HG03135 (cell line): Measurements from ENCODE around the gene RNF182.
"Not testable (repeated sequence)": the region's sequence is repeated elsewhere in the genome, so short reads cannot be mapped to it uniquely, and the experiment has no call there.

Source experiments
- ATAC-seq: cut with Tn5 transposase; IDR thresholded peaks from one replicate; pipeline ENCODE4 v1.9.1; 2021; ENCODE audit warnings: mild to moderate bottlenecking, moderate library complexity; ENCODE audit not compliant: unreplicated experiment

RNF182 gene

GRCh38 chr6:13924949-13925881 lies at the start of gene RNF182:
Gene RNF182 (plus strand): TSS chr6:13924952. CDS start chr6:13977120, 52,168 bp downstream.
- no peak for ATAC-seq

- no peak for ATAC-seq
Measured at GRCh38 chr6:13877051-13877450, 47.7 kb upstream of the RNF182 start.

- ATAC-seq = not testable (repeated sequence)
Measured at GRCh38 chr6:13880061-13880663, 44.6 kb upstream of the RNF182 start.

GRCh38 chr6:13881621-13882165 lies 43.1 kb upstream of the RNF182 start:
- no peak for ATAC-seq

GRCh38 chr6:13883966-13884365 lies 40.8 kb upstream of the RNF182 start:
- no peak for ATAC-seq

- ATAC-seq = no peak
Measured at GRCh38 chr6:13884397-13884796, 40.4 kb upstream of the RNF182 start.

GRCh38 chr6:13885601-13886000 lies 39.2 kb upstream of the RNF182 start:
- ATAC-seq = no peak

GRCh38 chr6:13886949-13887348 lies 37.8 kb upstream of the RNF182 start:
- no peak for ATAC-seq

- no peak for ATAC-seq
Measured at GRCh38 chr6:13892017-13892645, 32.6 kb upstream of the RNF182 start.

- ATAC-seq = no peak
Measured at GRCh38 chr6:13902922-13903321, 21.8 kb upstream of the RNF182 start.

- no peak for ATAC-seq
Measured at GRCh38 chr6:13903364-13903763, 21.4 kb upstream of the RNF182 start.

GRCh38 chr6:13907001-13907350 lies 17.8 kb upstream of the RNF182 start:
- no peak for ATAC-seq

GRCh38 chr6:13907614-13908215 lies 17.0 kb upstream of the RNF182 start:
- ATAC-seq = no peak

- ATAC-seq = no peak
Measured at GRCh38 chr6:13908955-13909381, 15.8 kb upstream of the RNF182 start.

GRCh38 chr6:13910443-13910842 lies 14.3 kb upstream of the RNF182 start:
- no peak for ATAC-seq

GRCh38 chr6:13911337-13911736 lies 13.4 kb upstream of the RNF182 start:
- ATAC-seq = no peak

GRCh38 chr6:13913226-13914001 lies 11.3 kb upstream of the RNF182 start:
- no peak for ATAC-seq

- no peak for ATAC-seq
Measured at GRCh38 chr6:13914351-13914750, 10.4 kb upstream of the RNF182 start.

- no peak for ATAC-seq
Measured at GRCh38 chr6:13915561-13916229, 9.1 kb upstream of the RNF182 start.
